Measurements from ENCODE around the gene PRKCD.

The PRKCD gene

GRCh38 chr3:53155760-53156159 is 5.2 kb upstream of the PRKCD start:
- no peak for DNase-seq (ENCODE audit: low spot score)

- no peak for DNase-seq (ENCODE audit: low spot score)
These were observed 4.6 kb upstream of the PRKCD start for GRCh38 chr3:53156368-53156834.

- no peak for DNase-seq (ENCODE audit: low spot score)
These were observed 2.9 kb upstream of the PRKCD start for GRCh38 chr3:53157974-53158580.

GRCh38 chr3:53158765-53159155 is 2.2 kb upstream of the PRKCD start:
- DNase-seq (ENCODE audit: low spot score) = no peak

- DNase-seq (ENCODE audit: low spot score) = peak; percentile 83
These were observed 1.6 kb upstream of the PRKCD start for GRCh38 chr3:53159156-53160060.

- DNase-seq (ENCODE audit: low spot score) = no peak
These were observed 849 bp upstream of the PRKCD start for GRCh38 chr3:53160061-53160659.

GRCh38 chr3:53161450-53161819 is 426 bp downstream of the PRKCD start:
- no peak for DNase-seq (ENCODE audit: low spot score)

GRCh38 chr3:53161820-53162671 is 1.0 kb downstream of the PRKCD start:
- DNase-seq (ENCODE audit: low spot score) = no peak

- no peak for DNase-seq (ENCODE audit: low spot score)
These were observed 1.8 kb downstream of the PRKCD start for GRCh38 chr3:53162672-53163443.

GRCh38 chr3:53163444-53164387 is 2.7 kb downstream of the PRKCD start:
- no peak for DNase-seq (ENCODE audit: low spot score)

- DNase-seq (ENCODE audit: low spot score) = no peak
These were observed 3.9 kb downstream of the PRKCD start for GRCh38 chr3:53164911-53165310.

GRCh38 chr3:53166206-53166605 is 5.2 kb downstream of the PRKCD start:
- no peak for DNase-seq (ENCODE audit: low spot score)

GRCh38 chr3:53166781-53167291 is 5.8 kb downstream of the PRKCD start:
- no peak for DNase-seq (ENCODE audit: low spot score)

- DNase-seq (ENCODE audit: low spot score) = no peak
These were observed 6.6 kb downstream of the PRKCD start for GRCh38 chr3:53167418-53168174.

GRCh38 chr3:53168175-53168923 is 7.3 kb downstream of the PRKCD start:
- DNase-seq (ENCODE audit: low spot score) = no peak

GRCh38 chr3:53169045-53169831 is 8.2 kb downstream of the PRKCD start:
- no peak for DNase-seq (ENCODE audit: low spot score)

- DNase-seq (ENCODE audit: low spot score) = no peak
These were observed 8.9 kb downstream of the PRKCD start for GRCh38 chr3:53169832-53170324.
